Transverse colon (tissue), 4 donors: ENCODE measurements around the gene TAS2R4. TPM values are rescaled to one million over a fixed set of nuclear protein-coding genes. Genes with fewer than 3 reads are reported as not detected.
"Not testable (repeated sequence)": the region's sequence is repeated elsewhere in the genome, so short reads cannot be mapped to it uniquely, and the experiment has no call there.

Experiments
- DNase-seq: peaks from one replicate; pipeline ENCODE4 v3.0.0-alpha.2; 2019
- H3K27ac ChIP-seq, 4 donors: fragments of 200-600 bp; sonication (generic); 2 replicates each; pipeline ENCODE4 v1.5.1; 2016 to 2018; ENCODE audit warnings: inconsistent platforms in 4 of 4
- H3K27me3 ChIP-seq: fragments of 200-600 bp; sonication (generic); 2 replicates; pipeline ENCODE4 v1.5.1; 2017; ENCODE audit warnings: inconsistent platforms
- H3K36me3 ChIP-seq, 4 donors: fragments of 200-600 bp; sonication (generic); 2 replicates each; pipeline ENCODE4 v1.5.1; 2017 to 2019; ENCODE audit warnings: inconsistent platforms in 4 of 4
- H3K4me1 ChIP-seq, 4 donors: fragments of 200-600 bp; sonication (generic); 2 replicates each; pipeline ENCODE4 v1.5.1; 2017 to 2020; ENCODE audit warnings: inconsistent platforms in 4 of 4
- H3K4me3 ChIP-seq, 4 donors: fragments of 200-600 bp; sonication (generic); 1 replicate in 1 of 4; 2 replicates in 3 of 4; pipeline versions ENCODE4 v1.5.1 to v1.6.1; 2017 to 2019; ENCODE audit warnings: inconsistent platforms in 4 of 4
- H3K9me3 ChIP-seq, 2 donors: fragments of 200-600 bp; sonication (generic); 2 replicates each; pipeline ENCODE4 v1.5.1; 2017 to 2019; ENCODE audit warnings: inconsistent platforms in 2 of 2
- EP300 ChIP-seq: sonication (generic); formaldehyde crosslinking; IDR thresholded peaks from one replicate; pipeline ENCODE4 v1.6.1; 2017; ENCODE audit warnings: antibody characterized with exemption, low read depth
- POLR2A ChIP-seq: fragments of 450-650 bp; IDR thresholded peaks from one replicate; pipeline ENCODE4 v1.6.1; 2016; ENCODE audit warnings: antibody characterized with exemption, mild to moderate bottlenecking, moderate library complexity
- POLR2AphosphoS5 ChIP-seq, 3 donors: sonication (generic); formaldehyde crosslinking; IDR thresholded peaks; one replicate each; pipeline ENCODE4 v1.6.1; 2016; ENCODE audit warnings: antibody characterized with exemption in 3 of 3
- WGBS, 2 donors: methylation state at CpG; one replicate each; pipeline ENCODE4 v1.1.5; 2018; ENCODE audit warnings: low coverage in 1 of 2; 5-methylcytosine and 5-hydroxymethylcytosine counted together
- in situ Hi-C, 4 donors: fragments of 200-750 bp; cut with MboI; loops; one replicate each; pipeline versions ENCODE4 v1.15.0 to v1.15.1; 2017; ENCODE audit warnings: low sequenced_read_pairs in 3 of 4, low pct_ligation_motif_present in 1 of 4, low pct_unique_long_range_greater_than_20kb in 1 of 4
- intact Hi-C: fragments of 100-400 bp; cut with DNase I; formaldehyde crosslinking; loops from one replicate; pipeline ENCODE4 v1.15.1; 2023; ENCODE audit warnings: low total_unique reads
- total RNA-seq, 4 donors: library from RNA; depleted of rRNA; stranded (reverse); fragments of >200 nt; gene quantifications; one replicate each; pipeline ENCODE4 v1.1.0, GENCODE V29; 2016
- TF ChIP-seq, protein P1 (sequence below), 5 experiments: fragments of 200-600 bp in 3 of 5; fragments of 450-650 bp in 2 of 5; sonication (generic) in 3 of 5; IDR thresholded peaks; 1 replicate in 2 of 5; 2 replicates in 3 of 5; pipeline ENCODE4 v1.5.1; 2016 to 2017; ENCODE audit warnings: antibody characterized with exemption in 5 of 5, inconsistent platforms in 3 of 5, mild to moderate bottlenecking in 2 of 5, moderate library complexity in 1 of 5

Gene TAS2R4
- total RNA-seq, 4 donors from 2014 or later, result 1.2 to 3.5 (median 2.5) TPM

DNA sequence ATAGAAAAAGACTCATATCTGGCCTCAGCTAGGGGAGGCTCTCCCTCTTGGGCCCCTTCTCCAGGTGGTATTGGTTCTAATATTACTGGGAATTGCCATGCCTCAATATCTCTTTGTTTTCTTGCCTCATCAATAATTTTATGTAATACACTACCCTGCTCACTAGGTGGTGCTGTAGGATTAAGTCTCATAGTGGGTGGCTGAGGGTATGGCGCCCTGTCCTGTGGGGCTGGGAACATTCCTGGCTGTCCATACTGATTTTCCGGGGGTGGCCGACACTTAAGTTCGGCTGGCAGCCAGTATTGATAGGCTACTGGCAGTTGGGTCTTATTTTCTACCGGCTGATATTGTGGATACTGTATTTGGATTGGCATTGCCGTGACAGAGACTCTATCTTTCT, 21.5 kb upstream of the TAS2R4 start:
- intact Hi-C loops (no loop called here), in situ Hi-C loops (no loop called here)
- no peak overlapping the region for H3K4me3 ChIP-seq
- TF ChIP-seq POLR2AphosphoS5 (IDR thresholded peaks at IDR 0.05), result no peak
- TF ChIP-seq EP300, result no peak
- no peak for TF ChIP-seq POLR2A
- TF ChIP-seq, protein P1, sequence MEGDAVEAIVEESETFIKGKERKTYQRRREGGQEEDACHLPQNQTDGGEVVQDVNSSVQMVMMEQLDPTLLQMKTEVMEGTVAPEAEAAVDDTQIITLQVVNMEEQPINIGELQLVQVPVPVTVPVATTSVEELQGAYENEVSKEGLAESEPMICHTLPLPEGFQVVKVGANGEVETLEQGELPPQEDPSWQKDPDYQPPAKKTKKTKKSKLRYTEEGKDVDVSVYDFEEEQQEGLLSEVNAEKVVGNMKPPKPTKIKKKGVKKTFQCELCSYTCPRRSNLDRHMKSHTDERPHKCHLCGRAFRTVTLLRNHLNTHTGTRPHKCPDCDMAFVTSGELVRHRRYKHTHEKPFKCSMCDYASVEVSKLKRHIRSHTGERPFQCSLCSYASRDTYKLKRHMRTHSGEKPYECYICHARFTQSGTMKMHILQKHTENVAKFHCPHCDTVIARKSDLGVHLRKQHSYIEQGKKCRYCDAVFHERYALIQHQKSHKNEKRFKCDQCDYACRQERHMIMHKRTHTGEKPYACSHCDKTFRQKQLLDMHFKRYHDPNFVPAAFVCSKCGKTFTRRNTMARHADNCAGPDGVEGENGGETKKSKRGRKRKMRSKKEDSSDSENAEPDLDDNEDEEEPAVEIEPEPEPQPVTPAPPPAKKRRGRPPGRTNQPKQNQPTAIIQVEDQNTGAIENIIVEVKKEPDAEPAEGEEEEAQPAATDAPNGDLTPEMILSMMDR (IDR thresholded peaks at IDR 0.05), result peak in 4 of 5 experiments; percentile 21 to 26 (median 24)
- peaks cover 2 to 58% (median 25%) of the 10 kb centered on the region in 4 donors for H3K36me3 ChIP-seq
- WGBS, 2 donors, result 89 to 100% methylated on average over 1 to 6 of the region's 6 CpGs
- no peaks in the 10 kb centered on the region for H3K27me3 ChIP-seq
- H3K4me1 ChIP-seq, result no peaks in the 10 kb centered on the region
- no peak overlapping the region for H3K27ac ChIP-seq
- H3K9me3 ChIP-seq, result peaks cover 23 to 29% of the 10 kb centered on the region in 2 donors
- no peak for DNase-seq

- Histone ChIP-seq H3K36me3 (peaks cover 0 to 23% (median 0%) of the 10 kb centered on the region in 4 donors), H3K9me3 (no peaks in the 10 kb centered on the region), H3K27ac (no peak within 1 kb of the TSS), H3K27me3 (no peaks in the 10 kb centered on the region), H3K4me1 (no peaks in the 10 kb centered on the region), H3K4me3 (no peak within 1 kb of the TSS)
- in situ Hi-C loops (no loop called here), intact Hi-C loops (no loop called here)
- WGBS, 2 donors, result 90 to 97% methylated on average over 2 to 3 of the region's 3 CpGs
- no peak for DNase-seq
- TF ChIP-seq, protein P1 (IDR thresholded peaks at IDR 0.05), result no peak
- TF ChIP-seq POLR2AphosphoS5 (IDR thresholded peaks at IDR 0.05) (no peak), POLR2A (no peak), EP300 (no peak)
Measured at GRCh38 chr7:141763797-141764196, 12.7 kb upstream of the TAS2R4 start, which contains the start of gene TAS2R3. Gene TAS2R3, plus strand, starts transcription at chr7:141764097. Its CDS starts 62 bp downstream, at chr7:141764159.

- DNase-seq, H3K27ac ChIP-seq, H3K9me3 ChIP-seq, H3K36me3 ChIP-seq, H3K4me1 ChIP-seq, H3K4me3 ChIP-seq, H3K27me3 ChIP-seq, intact Hi-C loops, in situ Hi-C loops: not testable (repeated sequence)
- 88 to 96% methylated on average over 3 of the region's 3 CpGs for WGBS, 2 donors
Measured at GRCh38 chr7:141770083-141770583, 6.3 kb upstream of the TAS2R4 start.

GRCh38 chr7:141785706-141786552, 9.5 kb downstream of the TAS2R4 start:
- Histone ChIP-seq H3K9me3 (no peaks in the 10 kb centered on the region), H3K27me3 (no peaks in the 10 kb centered on the region), H3K4me1 (no peaks in the 10 kb centered on the region), H3K27ac (no peak overlapping the region), H3K4me3 (no peak overlapping the region), H3K36me3 (no peaks in the 10 kb centered on the region)
- WGBS, 2 donors, result 72 to 83% methylated on average over 11 to 13 of the region's 13 CpGs
- TF ChIP-seq POLR2AphosphoS5 (IDR thresholded peaks at IDR 0.05) (no peak), POLR2A (no peak)
- TF ChIP-seq, protein P1 (IDR thresholded peaks at IDR 0.05), result peak; percentile 50 to 67 (median 62)
- intact Hi-C loops (no loop called here), in situ Hi-C loops (no loop called here)
- DNase-seq, result no peak
